Hepatic stellate cell (primary cell): Measurements from ENCODE around the gene MTAP.
"Not testable (repeated sequence)": the region's sequence is repeated elsewhere in the genome, so short reads cannot be mapped to it uniquely, and the experiment has no call there.

ENCODE experiments used
- DNase-seq: peaks from one replicate; pipeline ENCODE4 v3.0.0; 2011; ENCODE audit warnings: low spot score

Gene MTAP

GRCh38 chr9:21919377-21920362, 117.2 kb downstream of the MTAP start:
- DNase-seq: no peak

GRCh38 chr9:21923694-21924093, 121.3 kb downstream of the MTAP start:
- DNase-seq: no peak

DNA sequence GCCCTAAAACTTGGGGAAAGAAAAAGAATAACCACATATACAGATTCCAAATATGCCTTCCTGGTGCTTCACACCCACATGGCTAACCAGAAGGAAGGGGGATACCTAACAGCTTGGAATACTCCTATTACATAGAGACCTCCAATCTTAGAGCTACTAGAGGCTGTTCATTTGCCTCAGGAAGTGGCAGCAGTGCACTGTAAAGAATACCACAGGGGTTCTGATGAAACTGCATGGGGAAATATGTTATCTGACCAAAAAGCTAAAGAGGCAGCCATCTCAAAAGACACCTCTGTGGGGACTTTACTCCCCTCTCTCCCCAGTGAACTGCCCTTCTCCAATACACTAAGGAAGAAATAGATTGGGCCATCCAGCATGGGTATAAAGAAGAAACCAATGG, 125.3 kb downstream of the MTAP start:
- DNase-seq: no peak

DNA sequence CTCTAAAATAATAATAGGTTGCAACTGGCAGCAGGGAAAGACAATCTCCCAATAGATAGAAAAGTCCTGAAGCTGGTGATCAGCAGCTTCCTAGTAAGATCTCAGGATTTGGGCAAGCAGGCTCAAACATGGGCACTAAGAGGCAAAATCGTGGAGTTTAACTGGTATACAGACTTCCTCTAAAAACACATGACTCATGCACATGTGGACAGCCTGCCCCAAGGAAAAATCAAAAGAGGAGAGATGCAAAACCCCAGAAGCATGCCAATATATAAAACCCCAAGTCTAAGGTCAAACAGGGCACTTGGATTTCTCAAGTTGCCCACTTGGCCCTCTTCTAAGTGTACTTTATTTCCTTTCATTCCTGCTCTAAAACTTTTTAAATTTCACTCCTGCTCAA, 129.0 kb downstream of the MTAP start:
- DNase-seq: no peak

- no peak for DNase-seq
Observed at GRCh38 chr9:21933281-21933680, 130.8 kb downstream of the MTAP start.

- no peak for DNase-seq
Observed at GRCh38 chr9:21933865-21934264, 131.4 kb downstream of the MTAP start.

DNA sequence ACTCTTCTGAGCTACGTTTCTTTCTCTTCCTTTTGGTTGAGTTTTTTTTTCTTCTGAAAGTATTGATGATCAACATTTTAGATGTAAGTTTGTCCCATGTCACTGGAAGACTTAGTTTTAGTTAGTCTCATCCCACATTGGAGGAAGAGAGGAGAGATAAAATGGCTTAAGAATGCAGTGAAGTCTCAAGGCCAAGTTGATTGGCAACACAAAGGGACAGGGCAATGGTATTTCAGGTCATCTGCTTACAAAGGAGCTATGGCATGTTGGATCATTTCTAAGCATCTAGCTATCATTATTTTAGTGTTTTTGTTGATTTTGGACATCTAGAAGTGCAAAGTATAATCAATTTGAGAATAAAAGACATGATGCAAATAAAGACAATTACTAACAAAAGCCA, 133.2 kb downstream of the MTAP start:
- no peak for DNase-seq

GRCh38 chr9:21936161-21936560, 133.7 kb downstream of the MTAP start:
- no peak for DNase-seq

DNA sequence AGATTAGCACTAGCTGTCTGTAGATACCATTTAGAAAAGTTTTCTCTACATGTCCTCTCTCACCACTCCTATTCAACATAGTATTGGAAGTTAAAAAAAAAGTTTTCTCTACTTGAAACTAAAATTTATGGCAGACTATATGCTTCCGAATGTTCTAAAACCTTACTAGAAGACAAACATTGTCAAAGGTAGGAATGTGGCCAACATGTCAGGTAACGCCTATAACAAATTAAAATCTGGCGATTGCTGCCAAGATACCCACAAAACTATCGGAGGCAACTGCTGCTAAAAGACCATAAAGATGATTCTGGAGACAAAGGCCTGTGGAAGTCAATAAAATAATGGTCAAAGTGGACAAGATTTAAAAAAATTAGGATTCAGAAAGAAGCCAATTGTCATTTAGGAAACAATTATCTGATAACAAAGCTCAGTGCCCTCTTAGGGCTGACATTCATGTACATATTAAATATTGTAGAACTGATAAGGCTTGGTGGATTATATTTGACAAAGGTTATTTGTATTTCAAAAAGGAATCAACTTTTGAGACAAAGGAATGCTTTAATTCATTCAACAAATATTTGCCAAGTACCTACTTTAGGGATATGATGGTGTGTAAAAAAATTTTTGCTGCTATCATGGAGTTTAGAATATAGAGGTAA, 139.0 kb downstream of the MTAP start:
- DNase-seq: no peak

DNA sequence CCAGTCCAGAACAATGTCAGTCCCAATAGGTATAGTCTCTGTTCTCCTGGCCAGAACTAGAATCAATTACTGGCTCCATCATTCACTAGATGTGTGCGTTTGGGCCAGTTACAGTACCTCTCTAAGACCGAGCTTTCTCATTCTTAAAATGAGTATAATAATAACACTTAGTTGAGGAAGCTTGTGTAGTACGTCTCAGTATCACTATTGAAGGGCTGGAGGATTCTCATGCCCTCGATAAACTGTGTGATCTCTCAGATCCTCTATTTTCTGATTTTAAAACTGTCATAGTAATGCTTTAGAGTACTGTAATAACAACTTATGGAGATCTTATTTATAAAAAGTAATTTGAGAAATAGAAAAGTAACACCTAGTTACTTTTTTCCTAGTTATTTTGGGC, 141.0 kb downstream of the MTAP start:
- no peak for DNase-seq

DNA sequence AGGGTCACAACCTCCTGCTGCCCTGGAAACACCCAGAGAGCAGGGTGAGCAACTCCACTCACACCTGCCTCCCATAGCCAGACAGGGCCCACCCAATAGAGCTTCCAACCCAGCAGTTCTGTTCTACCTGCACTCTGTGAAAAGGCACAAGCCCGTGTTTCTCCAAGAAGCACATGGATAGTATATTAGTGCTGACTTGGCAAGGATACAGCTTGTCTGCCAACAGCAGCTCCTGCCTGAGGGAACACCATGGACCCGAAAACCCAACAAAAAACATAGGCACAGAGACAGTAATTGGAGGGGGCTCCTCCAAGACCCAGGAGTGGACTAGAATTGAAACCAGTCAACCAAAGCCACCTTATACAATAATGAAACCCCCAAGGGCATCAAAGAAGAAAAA, 143.2 kb downstream of the MTAP start:
- no peak for DNase-seq

- no peak for DNase-seq
Observed at GRCh38 chr9:21958833-21959232, 156.4 kb downstream of the MTAP start.

DNA sequence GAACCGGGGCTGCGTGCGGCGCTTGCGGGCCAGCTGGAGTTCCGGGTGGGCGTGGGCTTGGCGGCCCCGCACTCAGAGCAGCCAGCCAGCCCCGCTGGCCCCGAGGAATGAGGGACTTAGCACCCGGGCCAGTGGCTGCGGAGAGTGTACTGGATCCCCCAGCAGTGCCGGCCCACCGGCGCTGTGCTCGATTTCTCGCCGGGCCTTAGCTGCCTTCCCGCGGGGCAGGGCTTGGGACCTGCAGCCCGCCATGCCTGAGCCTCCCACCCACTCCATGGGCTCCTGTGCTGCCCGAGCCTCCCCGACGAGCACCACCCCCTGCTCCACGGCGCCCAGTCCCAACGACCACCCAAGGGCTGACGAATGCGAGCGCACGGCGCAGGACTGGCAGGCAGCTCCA, 156.8 kb downstream of the MTAP start:
- DNase-seq: not testable (repeated sequence)

GRCh38 chr9:21961569-21961968, 159.1 kb downstream of the MTAP start:
- no peak for DNase-seq

- no peak for DNase-seq
Observed at GRCh38 chr9:21964925-21965385, 162.5 kb downstream of the MTAP start.

DNA sequence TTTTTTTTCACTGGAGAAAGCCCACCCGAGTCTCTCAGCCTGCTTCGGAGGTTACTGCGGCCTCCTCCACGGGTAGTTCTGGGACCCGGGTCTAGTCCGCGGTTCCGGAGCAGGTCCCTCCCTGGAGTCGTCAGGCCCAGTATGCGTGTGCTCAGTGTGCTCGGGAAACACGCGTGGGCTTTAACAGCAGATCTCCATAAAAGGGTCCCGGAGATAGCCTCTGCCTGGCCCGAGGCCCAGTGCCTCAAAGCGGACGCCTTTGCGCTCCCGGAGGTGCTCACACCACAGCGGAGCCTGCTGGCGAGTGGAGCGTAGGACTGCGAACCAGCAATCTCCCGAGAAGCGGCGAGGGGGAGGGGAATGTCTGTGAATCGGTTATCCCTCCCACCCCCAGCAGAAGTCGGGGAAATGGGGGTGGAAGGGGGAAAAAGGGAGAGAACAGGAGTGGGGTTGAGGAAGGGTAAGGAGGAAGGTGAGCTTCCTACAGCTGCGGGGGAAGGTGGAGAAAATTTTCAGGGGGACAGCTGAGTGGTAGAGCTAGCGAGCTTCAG, 163.0 kb downstream of the MTAP start:
- peak; percentile 85 for DNase-seq

DNA sequence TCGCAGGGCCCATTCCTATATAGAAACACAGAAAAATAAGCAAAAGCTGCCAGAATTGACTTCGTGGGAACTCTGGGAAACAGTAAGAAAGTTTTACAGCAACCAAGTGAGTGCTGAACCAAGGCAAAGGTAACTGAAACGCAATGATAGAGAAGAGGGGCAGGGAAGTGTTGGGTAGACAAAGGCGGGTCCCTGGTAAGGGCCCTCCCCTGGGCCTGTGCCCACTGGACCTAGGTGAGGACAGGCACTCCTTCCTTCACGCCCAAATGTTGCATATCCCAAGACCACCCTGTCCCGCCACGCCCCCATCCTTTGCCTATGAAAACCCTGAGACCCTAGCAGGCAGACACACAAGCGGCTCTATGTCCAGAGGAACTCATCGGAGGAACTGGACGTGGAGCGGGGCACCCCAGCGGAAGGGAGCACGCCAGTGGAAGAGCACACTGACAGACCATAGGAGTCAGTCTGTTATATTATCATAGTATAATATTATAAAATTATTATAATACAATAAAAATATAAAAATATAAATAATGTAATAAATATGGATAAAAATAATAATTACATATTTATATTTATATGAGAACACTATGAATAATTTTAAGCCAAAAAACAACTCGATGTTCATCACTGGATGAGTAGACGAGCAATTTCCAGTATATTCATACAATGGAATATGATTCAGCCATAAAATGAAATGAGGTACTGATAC, 163.9 kb downstream of the MTAP start:
- DNase-seq: no peak

GRCh38 chr9:21967169-21967568, 164.7 kb downstream of the MTAP start:
- DNase-seq: no peak

GRCh38 chr9:21967702-21968101, 165.3 kb downstream of the MTAP start:
- no peak for DNase-seq

DNA sequence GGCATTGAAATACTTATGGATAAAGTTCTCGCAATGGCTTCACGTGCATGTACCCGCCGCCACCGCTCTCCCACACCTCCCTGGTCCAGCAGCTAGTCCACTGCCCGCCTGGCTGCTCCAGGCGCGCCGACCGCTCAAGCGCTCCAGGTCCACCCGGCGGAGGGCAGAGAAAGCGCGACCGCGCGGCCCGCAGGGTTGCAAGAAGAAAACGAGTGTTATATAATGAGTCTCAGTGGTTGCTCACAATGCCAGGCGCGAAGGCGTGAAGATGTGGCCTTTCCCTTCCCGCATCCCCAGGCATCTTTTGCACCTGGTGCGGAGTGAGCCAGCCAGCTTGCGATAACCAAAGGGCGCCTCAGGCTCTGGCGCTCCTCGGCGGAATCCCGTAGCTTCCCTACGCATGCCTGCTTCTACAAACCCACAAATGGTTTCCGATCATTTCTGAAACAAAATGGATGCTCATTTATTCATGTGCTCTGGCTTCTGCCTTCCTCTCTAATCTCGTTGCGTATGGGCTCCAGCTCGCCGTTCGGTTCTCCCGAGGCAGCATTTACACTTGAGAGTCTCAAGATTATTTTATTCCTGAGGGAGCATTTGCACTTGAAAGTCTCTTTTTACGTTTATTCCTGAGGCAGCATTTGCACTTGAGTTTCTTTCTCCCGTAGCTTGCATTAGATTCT, 166.0 kb downstream of the MTAP start:
- DNase-seq: peak; percentile 43

- DNase-seq: no peak
Observed at GRCh38 chr9:21969011-21969940, 166.8 kb downstream of the MTAP start.
